ENCODE results near the gene ODAD4. TPM values are rescaled to one million over a fixed set of nuclear protein-coding genes. Genes with fewer than 3 reads are reported as not detected.

ODAD4 gene
- total RNA-seq, 1 experiment from 2014 or later = 0.98 TPM

GRCh38 chr17:41948762-41949460 lies 18.5 kb downstream of the ODAD4 start:
- BruUV-seq (replicated peaks) = no TSS peak
- no peak for DNase-seq
- Mint-ChIP-seq H3K4me1 (ENCODE audit: low read depth, unreplicated experiment) (no peaks in the 10 kb centered on the region), H3K36me3 (ENCODE audit: insufficient read depth, unreplicated experiment) (no peaks in the 10 kb centered on the region), H3K27ac (ENCODE audit: unreplicated experiment) (no peak overlapping the region), H3K4me3 (ENCODE audit: unreplicated experiment) (no peak overlapping the region), H3K9me3 (ENCODE audit: unreplicated experiment) (no peaks in the 10 kb centered on the region), H3K27me3 (ENCODE audit: insufficient read depth, unreplicated experiment) (no peaks in the 10 kb centered on the region)
- Histone ChIP-seq H3K36me3 (ENCODE audit: control insufficient read depth, insufficient read depth, low read length) (no peaks in the 10 kb centered on the region), H3K27me3 (replicated peaks; ENCODE audit: control insufficient read depth, insufficient read depth, low read length) (no peaks in the 10 kb centered on the region), H3K4me3 (ENCODE audit: low read depth, low read length) (no peak overlapping the region), H3K9me3 (no peaks in the 10 kb centered on the region), H3K4me1 (no peaks in the 10 kb centered on the region)
- CTCF ChIA-PET = interaction anchor here (0.6 to 1.1 kb wide), 3 partner anchors 10 to 87 kb away, joined by 3 to 4 read pairs (median 3); partner anchors contain the start of gene ODAD4
- POLR2A ChIA-PET = no interaction called here
- intact Hi-C loops (cut with micrococcal nuclease; ENCODE audit: unreplicated experiment) = no loop called here
- TF ChIP-seq CTCF (IDR thresholded peaks at IDR 0.05; ENCODE audit: insufficient read depth in 1 of 2, low read depth in 1 of 2, low read length in 1 of 2, severe bottlenecking in 1 of 2, unreplicated experiment in 1 of 2) = no peak

GRCh38 chr17:41956522-41956921 lies 26.1 kb downstream of the ODAD4 start:
- no peak for DNase-seq
- intact Hi-C loops (cut with micrococcal nuclease; ENCODE audit: unreplicated experiment) = loop anchor here (5.0 kb wide), 1 partner anchor 59 kb away; no protein-coding TSS in a partner anchor
- Mint-ChIP-seq H3K27me3 (ENCODE audit: insufficient read depth, unreplicated experiment) (no peaks in the 10 kb centered on the region), H3K9me3 (ENCODE audit: unreplicated experiment) (no peaks in the 10 kb centered on the region), H3K4me3 (ENCODE audit: unreplicated experiment) (no peak overlapping the region), H3K4me1 (ENCODE audit: low read depth, unreplicated experiment) (peaks cover 9% of the 10 kb centered on the region), H3K27ac (ENCODE audit: unreplicated experiment) (no peak overlapping the region), H3K36me3 (ENCODE audit: insufficient read depth, unreplicated experiment) (no peaks in the 10 kb centered on the region)
- H3K36me3 ChIP-seq (ENCODE audit: control insufficient read depth, insufficient read depth, low read length) = no peaks in the 10 kb centered on the region
- H3K4me1 ChIP-seq = peaks cover 13% of the 10 kb centered on the region
- TF ChIP-seq CTCF (IDR thresholded peaks at IDR 0.05; ENCODE audit: insufficient read depth in 1 of 2, low read depth in 1 of 2, low read length in 1 of 2, severe bottlenecking in 1 of 2, unreplicated experiment in 1 of 2) = no peak
- ChIA-PET POLR2A (no interaction called here), CTCF (no interaction called here)
- BruUV-seq (replicated peaks) = no TSS peak
- no peak overlapping the region for H3K4me3 ChIP-seq (ENCODE audit: low read depth, low read length)
- no peaks in the 10 kb centered on the region for H3K9me3 ChIP-seq
- no peaks in the 10 kb centered on the region for H3K27me3 ChIP-seq (replicated peaks; ENCODE audit: control insufficient read depth, insufficient read depth, low read length)

- no TSS peak for BruUV-seq (replicated peaks)
- DNase-seq = no peak
- H3K4me1 ChIP-seq = peaks cover 13% of the 10 kb centered on the region
- H3K4me1 Mint-ChIP-seq (ENCODE audit: low read depth, unreplicated experiment) = peaks cover 13% of the 10 kb centered on the region
- intact Hi-C loops (cut with micrococcal nuclease; ENCODE audit: unreplicated experiment) = loop anchor here (5.0 kb wide), 1 partner anchor 60 kb away; no protein-coding TSS in a partner anchor
- H3K36me3 ChIP-seq (ENCODE audit: control insufficient read depth, insufficient read depth, low read length) = no peaks in the 10 kb centered on the region
- ChIA-PET CTCF (interaction anchor here (0.7 to 1.1 kb wide), 2 partner anchors 27 to 62 kb away, joined by 3 read pairs; partner anchors contain the start of gene ODAD4), POLR2A (interaction anchor here (0.6 kb wide), 1 partner anchor 27 kb away, joined by 3 read pairs; the partner anchor contains the start of gene ODAD4)
- no peaks in the 10 kb centered on the region for H3K27me3 Mint-ChIP-seq (ENCODE audit: insufficient read depth, unreplicated experiment)
- H3K36me3 Mint-ChIP-seq (ENCODE audit: insufficient read depth, unreplicated experiment) = no peaks in the 10 kb centered on the region
- H3K27ac Mint-ChIP-seq (ENCODE audit: unreplicated experiment) = no peak overlapping the region
- H3K4me3 Mint-ChIP-seq (ENCODE audit: unreplicated experiment) = no peak overlapping the region
- no peaks in the 10 kb centered on the region for H3K9me3 ChIP-seq
- no peaks in the 10 kb centered on the region for H3K27me3 ChIP-seq (replicated peaks; ENCODE audit: control insufficient read depth, insufficient read depth, low read length)
- no peaks in the 10 kb centered on the region for H3K9me3 Mint-ChIP-seq (ENCODE audit: unreplicated experiment)
- TF ChIP-seq CTCF (IDR thresholded peaks at IDR 0.05; ENCODE audit: insufficient read depth in 1 of 2, low read depth in 1 of 2, low read length in 1 of 2, severe bottlenecking in 1 of 2, unreplicated experiment in 1 of 2) = no peak
- no peak overlapping the region for H3K4me3 ChIP-seq (ENCODE audit: low read depth, low read length)
Measured at GRCh38 chr17:41957031-41957868, 26.8 kb downstream of the ODAD4 start.

All from Caco-2 (cell line).